HG03066 (cell line): Measurements from ENCODE around the gene ODC1.

ENCODE experiments used
- ATAC-seq: cut with Tn5 transposase; IDR thresholded peaks from one replicate; pipeline ENCODE4 v1.9.1; 2021; ENCODE audit warnings: low read depth; ENCODE audit not compliant: unreplicated experiment

The ODC1 gene

GRCh38 chr2:10419553-10420257, 28.4 kb downstream of the ODC1 start:
- ATAC-seq, result no peak

- ATAC-seq, result no peak
Observed at GRCh38 chr2:10417551-10418335, 30.4 kb downstream of the ODC1 start.

GRCh38 chr2:10415640-10416039, 32.5 kb downstream of the ODC1 start:
- no peak for ATAC-seq

GRCh38 chr2:10415048-10415447, 33.1 kb downstream of the ODC1 start:
- no peak for ATAC-seq

GRCh38 chr2:10414591-10414990, 33.5 kb downstream of the ODC1 start:
- ATAC-seq, result no peak

GRCh38 chr2:10413991-10414451, 34.1 kb downstream of the ODC1 start:
- ATAC-seq, result no peak

- no peak for ATAC-seq
Observed at GRCh38 chr2:10413503-10413902, 34.6 kb downstream of the ODC1 start.

GRCh38 chr2:10412380-10412779, 35.7 kb downstream of the ODC1 start:
- ATAC-seq, result no peak

- ATAC-seq, result no peak
Observed at GRCh38 chr2:10411557-10411956, 36.6 kb downstream of the ODC1 start.

- ATAC-seq, result no peak
Observed at GRCh38 chr2:10410823-10411437, 37.2 kb downstream of the ODC1 start.

- peak; percentile 58 for ATAC-seq
Observed at GRCh38 chr2:10410001-10410822, 37.9 kb downstream of the ODC1 start.

- peak; percentile 51 for ATAC-seq
Observed at GRCh38 chr2:10408649-10409579, 39.2 kb downstream of the ODC1 start.

GRCh38 chr2:10407841-10408648, 40.1 kb downstream of the ODC1 start:
- ATAC-seq, result peak; percentile 46

GRCh38 chr2:10407432-10407831, 40.7 kb downstream of the ODC1 start:
- no peak for ATAC-seq

- no peak for ATAC-seq
Observed at GRCh38 chr2:10406491-10407188, 41.5 kb downstream of the ODC1 start.

- ATAC-seq, result no peak
Observed at GRCh38 chr2:10406016-10406415, 42.1 kb downstream of the ODC1 start.

GRCh38 chr2:10405448-10405847, 42.7 kb downstream of the ODC1 start:
- no peak for ATAC-seq
